GM06990 (cell line): Measurements from ENCODE around the gene TLE4.

Experiments
- DNase-seq: peaks from one replicate; pipeline ENCODE4 v3.0.0-alpha.2; 2011; ENCODE audit not compliant: insufficient read length; ENCODE audit errors: extremely low read depth
- H3K27me3 ChIP-seq: replicated peaks from 2 replicates; pipeline ENCODE4 v1.6.0; 2011; ENCODE audit warnings: low read length; ENCODE audit not compliant: control insufficient read depth, insufficient read depth
- H3K36me3 ChIP-seq: 2 replicates; pipeline ENCODE4 v1.5.1; 2011; ENCODE audit warnings: low read length; ENCODE audit not compliant: control insufficient read depth, insufficient read depth
- H3K4me3 ChIP-seq: replicated peaks from 2 replicates; pipeline ENCODE4 v1.5.1; 2011; ENCODE audit warnings: low read depth, mild to moderate bottlenecking, control low read depth, low read length
- TF ChIP-seq, protein P1 (sequence below): IDR thresholded peaks from 2 replicates; pipeline ENCODE4 v1.5.1; 2011; ENCODE audit warnings: low read length, control low read depth, mild to moderate bottlenecking, inconsistent platforms; ENCODE audit not compliant: insufficient read depth, poor library complexity, severe bottlenecking

Gene TLE4

GRCh38 chr9:79616971-79617370 is 45.2 kb downstream of the TLE4 start:
- TF ChIP-seq, protein P1, sequence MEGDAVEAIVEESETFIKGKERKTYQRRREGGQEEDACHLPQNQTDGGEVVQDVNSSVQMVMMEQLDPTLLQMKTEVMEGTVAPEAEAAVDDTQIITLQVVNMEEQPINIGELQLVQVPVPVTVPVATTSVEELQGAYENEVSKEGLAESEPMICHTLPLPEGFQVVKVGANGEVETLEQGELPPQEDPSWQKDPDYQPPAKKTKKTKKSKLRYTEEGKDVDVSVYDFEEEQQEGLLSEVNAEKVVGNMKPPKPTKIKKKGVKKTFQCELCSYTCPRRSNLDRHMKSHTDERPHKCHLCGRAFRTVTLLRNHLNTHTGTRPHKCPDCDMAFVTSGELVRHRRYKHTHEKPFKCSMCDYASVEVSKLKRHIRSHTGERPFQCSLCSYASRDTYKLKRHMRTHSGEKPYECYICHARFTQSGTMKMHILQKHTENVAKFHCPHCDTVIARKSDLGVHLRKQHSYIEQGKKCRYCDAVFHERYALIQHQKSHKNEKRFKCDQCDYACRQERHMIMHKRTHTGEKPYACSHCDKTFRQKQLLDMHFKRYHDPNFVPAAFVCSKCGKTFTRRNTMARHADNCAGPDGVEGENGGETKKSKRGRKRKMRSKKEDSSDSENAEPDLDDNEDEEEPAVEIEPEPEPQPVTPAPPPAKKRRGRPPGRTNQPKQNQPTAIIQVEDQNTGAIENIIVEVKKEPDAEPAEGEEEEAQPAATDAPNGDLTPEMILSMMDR: no peak
- Histone ChIP-seq H3K4me3 (no peak overlapping the region), H3K27me3 (no peaks in the 10 kb centered on the region), H3K36me3 (no peaks in the 10 kb centered on the region; the same call in 1 of the 2 replicates)
- DNase-seq: no peak

DNA sequence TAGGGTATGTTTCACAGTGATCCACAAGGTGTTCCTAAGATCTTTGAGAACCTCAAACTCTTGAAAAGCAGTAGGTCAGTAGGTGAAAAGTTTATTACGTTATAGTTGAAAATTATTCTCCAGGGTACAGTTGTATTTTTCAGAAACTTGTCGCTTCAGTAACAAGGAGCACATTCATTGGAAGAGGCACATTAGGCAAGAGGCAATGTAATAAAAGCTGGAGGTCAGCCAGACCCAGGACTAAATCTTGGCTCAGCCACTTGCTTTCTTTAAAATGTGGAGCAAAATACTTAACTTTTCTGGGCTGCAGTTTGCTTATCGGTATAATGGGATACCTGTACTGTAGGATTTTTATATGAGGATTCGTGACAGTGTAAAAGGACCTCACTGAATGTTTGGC is 45.6 kb downstream of the TLE4 start:
- no peak for DNase-seq
- no peak overlapping the region for H3K4me3 ChIP-seq
- no peaks in the 10 kb centered on the region; the same call in 1 of the 2 replicates for H3K36me3 ChIP-seq
- TF ChIP-seq, protein P1: no peak
- H3K27me3 ChIP-seq: no peaks in the 10 kb centered on the region

- H3K4me3 ChIP-seq: no peak overlapping the region
- no peaks in the 10 kb centered on the region; the same call in 1 of the 2 replicates for H3K36me3 ChIP-seq
- DNase-seq: no peak
- no peaks in the 10 kb centered on the region for H3K27me3 ChIP-seq
- TF ChIP-seq, protein P1: no peak
These were observed 48.2 kb downstream of the TLE4 start for GRCh38 chr9:79619930-79620329.

- no peak for DNase-seq
- Histone ChIP-seq H3K4me3 (no peak overlapping the region), H3K36me3 (no peaks in the 10 kb centered on the region), H3K27me3 (no peaks in the 10 kb centered on the region)
- TF ChIP-seq, protein P1: no peak
These were observed 50.3 kb downstream of the TLE4 start for GRCh38 chr9:79621916-79622575.

GRCh38 chr9:79623799-79624721 is 52.3 kb downstream of the TLE4 start:
- TF ChIP-seq, protein P1: no peak
- H3K27me3 ChIP-seq: no peaks in the 10 kb centered on the region
- peak overlapping the region; percentile 22; the same call in 1 of the 2 replicates for H3K4me3 ChIP-seq
- no peaks in the 10 kb centered on the region; the same call in 1 of the 2 replicates for H3K36me3 ChIP-seq
- DNase-seq: peak; percentile 46
